Heart left ventricle (tissue), 13 donors: ENCODE results near the gene ZMYM2.
"Not testable (repeated sequence)": the region's sequence is repeated elsewhere in the genome, so short reads cannot be mapped to it uniquely, and the experiment has no call there.

Experiments
- POLR2A ChIP-seq, 2 donors: fragments of 450-650 bp; IDR thresholded peaks; one replicate each; pipeline ENCODE4 v1.6.1; 2017; ENCODE audit warnings: antibody characterized with exemption in 2 of 2, mild to moderate bottlenecking in 2 of 2, moderate library complexity in 2 of 2
- TF ChIP-seq, protein P1 (sequence below), 12 donors: fragments of 200-600 bp; sonication (generic) in 4 of 12; IDR thresholded peaks; one replicate each; pipeline versions ENCODE4 v1.5.0 to v1.8.0; 2018 to 2022; ENCODE audit warnings: antibody characterized with exemption in 12 of 12, mild to moderate bottlenecking in 5 of 12
- donor health status: ischemic (EF 13 %, LVEDD 7.1; RV severe dilation, severe dysfunction).
- donor health status: DM: no; HTN: yes; CAD: no.
- donor health status: DM: no; HTN: no; CAD: no.
- donor health status: ischemic (EF 25% LVEDD 6.9; RV normal size, moderate dysfunction).
- donor health status: ischemic (EF 25% LVEDD 5.7; RV mildly dilated, moderate dysfunction).
- donor health status: ischemic (EF 35%, LVEDD 5.7; RV mildly dilated, moderate dysfunction).
- donor health status: nonischemic (EF 11% LVEDD 7.7; RV severe dilation, severe dysfunction).
- donor health status: DM: yes; HTN: yes; CAD: no.
- donor health status: PGD.
- donor health status: ischemic (EF 29% LVEDD 5.4; RV normal size, mild dysfunction).
- donor health status: nonischemic (EF 23%, LVEDD 6.1; RV moderate dilation, normal function).

DNA sequence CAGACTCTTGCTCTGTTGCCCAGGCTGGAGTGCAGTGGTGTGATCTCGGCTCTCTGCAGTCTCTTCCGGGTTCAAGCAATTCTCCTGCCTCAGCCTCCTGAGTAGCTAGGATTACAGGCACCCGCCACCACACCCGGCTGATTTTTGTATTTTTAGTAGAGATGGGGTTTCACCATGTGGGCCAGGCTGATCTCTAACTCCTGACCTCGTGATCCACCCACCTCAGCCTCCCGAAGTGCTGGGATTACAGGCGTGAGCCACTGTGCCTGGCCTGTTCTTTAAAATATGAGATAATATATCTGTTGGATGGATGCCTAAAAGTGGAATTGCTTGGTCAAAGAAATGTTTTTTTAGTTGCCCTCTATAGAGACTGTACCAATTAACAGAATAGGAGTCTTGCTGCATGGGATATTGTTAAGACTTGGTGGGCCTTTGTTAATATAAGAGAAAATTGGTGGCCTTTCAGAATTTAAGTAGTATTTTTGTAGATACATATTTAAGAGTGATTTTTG, 16.0 kb downstream of the ZMYM2 start:
- not testable (repeated sequence) for TF ChIP-seq POLR2A (IDR thresholded peaks at IDR 0.05)
- TF ChIP-seq, protein P1, sequence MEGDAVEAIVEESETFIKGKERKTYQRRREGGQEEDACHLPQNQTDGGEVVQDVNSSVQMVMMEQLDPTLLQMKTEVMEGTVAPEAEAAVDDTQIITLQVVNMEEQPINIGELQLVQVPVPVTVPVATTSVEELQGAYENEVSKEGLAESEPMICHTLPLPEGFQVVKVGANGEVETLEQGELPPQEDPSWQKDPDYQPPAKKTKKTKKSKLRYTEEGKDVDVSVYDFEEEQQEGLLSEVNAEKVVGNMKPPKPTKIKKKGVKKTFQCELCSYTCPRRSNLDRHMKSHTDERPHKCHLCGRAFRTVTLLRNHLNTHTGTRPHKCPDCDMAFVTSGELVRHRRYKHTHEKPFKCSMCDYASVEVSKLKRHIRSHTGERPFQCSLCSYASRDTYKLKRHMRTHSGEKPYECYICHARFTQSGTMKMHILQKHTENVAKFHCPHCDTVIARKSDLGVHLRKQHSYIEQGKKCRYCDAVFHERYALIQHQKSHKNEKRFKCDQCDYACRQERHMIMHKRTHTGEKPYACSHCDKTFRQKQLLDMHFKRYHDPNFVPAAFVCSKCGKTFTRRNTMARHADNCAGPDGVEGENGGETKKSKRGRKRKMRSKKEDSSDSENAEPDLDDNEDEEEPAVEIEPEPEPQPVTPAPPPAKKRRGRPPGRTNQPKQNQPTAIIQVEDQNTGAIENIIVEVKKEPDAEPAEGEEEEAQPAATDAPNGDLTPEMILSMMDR (IDR thresholded peaks at IDR 0.05): not testable (repeated sequence)
